NCI-H748 (cell line): ENCODE data around the gene TRUB2.
"Not testable (repeated sequence)": the region's sequence is repeated elsewhere in the genome, so short reads cannot be mapped to it uniquely, and the experiment has no call there.

Experiments used
- DNase-seq: peaks from one replicate; lab custom pipeline; 2025; ENCODE audit not compliant: unreplicated experiment; lab: John Stamatoyannopoulos, UW

TRUB2 gene

DNA sequence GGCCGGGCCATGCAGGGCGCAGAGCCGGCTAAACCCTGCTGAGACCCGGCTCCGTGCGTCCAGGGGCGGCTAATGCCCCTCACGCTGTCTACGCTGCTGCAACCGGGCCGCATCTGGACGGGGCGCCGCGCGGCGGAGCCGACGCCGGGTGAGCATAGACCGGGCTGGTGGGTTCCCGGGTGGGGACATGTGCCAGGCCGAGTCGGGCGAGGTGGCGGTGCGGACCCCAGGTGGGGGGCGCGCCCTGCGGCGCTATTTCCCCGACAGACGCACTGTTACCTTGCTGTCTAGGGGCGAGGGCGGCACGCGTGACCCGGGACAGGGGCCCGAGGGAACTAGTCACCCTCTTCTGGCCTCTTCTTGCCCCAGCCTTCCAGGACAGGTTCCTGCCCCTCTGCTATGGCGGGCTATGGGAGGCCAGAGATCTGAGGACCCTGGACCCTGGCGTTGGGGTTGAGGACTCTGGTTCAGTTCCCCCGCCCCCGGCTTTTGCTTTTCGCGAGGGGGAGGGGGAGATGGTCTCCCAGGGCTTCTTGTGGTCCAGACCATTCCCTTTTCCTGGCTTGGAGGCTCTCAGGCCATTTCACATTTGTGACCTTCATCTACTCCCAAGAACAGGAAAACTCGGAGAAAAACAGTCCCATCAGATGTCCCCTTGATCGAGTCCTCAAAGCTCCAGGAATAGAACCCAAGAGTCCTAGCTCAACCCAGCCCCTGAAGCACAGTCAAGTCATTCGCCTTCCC, 18.6 kb upstream of the TRUB2 start:
- DNase-seq = no peak

- peak; percentile 90 for DNase-seq
Measured at GRCh38 chr9:128339761-128340690, 17.8 kb upstream of the TRUB2 start, which contains the start of gene SLC27A4. Gene SLC27A4, plus strand, starts transcription at chr9:128340527. Its CDS starts 2,606 bp downstream, at chr9:128343133.

- not testable (repeated sequence) for DNase-seq
Measured at GRCh38 chr9:128338852-128339614, 16.8 kb upstream of the TRUB2 start.

- no peak for DNase-seq
Measured at GRCh38 chr9:128337936-128338335, 15.7 kb upstream of the TRUB2 start.

GRCh38 chr9:128335914-128336313, 13.7 kb upstream of the TRUB2 start:
- DNase-seq = no peak

GRCh38 chr9:128335161-128335560, 12.9 kb upstream of the TRUB2 start:
- no peak for DNase-seq

- DNase-seq = no peak
Measured at GRCh38 chr9:128333451-128333869, 11.2 kb upstream of the TRUB2 start.

DNA sequence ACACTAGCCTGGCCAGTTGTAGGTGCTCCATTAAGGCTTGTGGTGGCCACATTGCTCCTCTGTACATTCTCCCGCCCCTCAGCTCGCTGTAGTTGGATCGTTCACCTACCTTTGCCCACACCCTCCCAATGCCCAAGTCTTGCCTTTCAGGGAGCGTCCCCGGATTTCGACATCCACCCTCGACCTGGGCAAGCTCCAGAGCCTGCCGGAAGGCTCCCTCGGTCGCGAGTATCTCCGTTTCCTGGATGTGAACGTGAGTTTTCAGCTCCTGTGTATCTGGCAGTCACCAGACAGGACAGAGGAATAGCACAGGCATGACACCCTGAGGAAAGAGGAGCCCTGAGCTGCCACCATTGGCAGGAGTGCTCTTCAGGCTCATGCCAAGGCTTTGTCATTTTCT, 3.4 kb upstream of the TRUB2 start:
- no peak for DNase-seq

- no peak for DNase-seq
Measured at GRCh38 chr9:128324401-128324800, 2.2 kb upstream of the TRUB2 start.

DNA sequence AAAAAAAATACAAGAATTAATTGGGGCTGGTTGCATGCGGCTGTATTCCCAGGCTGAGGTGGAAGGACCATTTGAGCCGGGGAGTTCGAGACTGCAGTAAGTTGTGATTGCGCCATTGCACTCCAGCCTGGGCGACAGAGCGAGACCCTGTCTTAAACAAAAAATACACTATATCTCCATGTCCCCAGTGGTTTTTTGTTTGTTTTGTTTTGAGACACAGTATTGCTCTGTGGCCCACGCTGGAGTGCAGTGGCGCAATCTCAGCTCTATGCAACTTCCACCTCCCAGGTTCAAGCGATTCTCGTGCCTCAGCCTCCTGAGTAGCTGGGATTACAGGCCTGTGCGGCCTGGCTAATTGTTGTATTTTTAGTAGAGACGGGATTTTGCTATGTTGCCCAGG, 1.5 kb upstream of the TRUB2 start:
- DNase-seq = no peak

DNA sequence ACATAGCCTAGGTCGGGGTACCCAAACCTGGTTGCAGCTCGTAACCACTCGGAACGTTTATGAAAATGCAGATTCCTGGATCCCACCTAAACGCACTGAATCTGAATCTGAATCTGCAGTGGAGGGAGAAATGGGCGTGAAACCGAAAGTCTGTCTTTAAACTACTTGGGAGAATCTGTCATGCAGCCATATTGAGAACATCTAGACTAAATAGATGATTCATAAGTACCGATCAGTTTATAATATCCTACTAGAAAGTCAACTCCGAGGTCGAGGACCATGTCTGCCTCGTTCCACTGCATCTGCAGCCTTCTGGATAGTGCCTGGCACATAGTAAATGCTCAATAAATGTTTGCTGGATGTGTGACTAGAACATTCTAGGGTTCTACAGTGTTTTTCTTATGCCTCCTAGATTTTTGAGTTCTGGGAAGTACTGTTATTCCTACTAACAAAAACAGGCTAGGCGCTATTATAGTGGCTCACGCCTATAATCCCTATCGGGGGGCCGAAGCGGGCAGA, 1.0 kb upstream of the TRUB2 start:
- DNase-seq = no peak

- no peak for DNase-seq
Measured at GRCh38 chr9:128321879-128322403, 306 bp downstream of the TRUB2 start.

DNA sequence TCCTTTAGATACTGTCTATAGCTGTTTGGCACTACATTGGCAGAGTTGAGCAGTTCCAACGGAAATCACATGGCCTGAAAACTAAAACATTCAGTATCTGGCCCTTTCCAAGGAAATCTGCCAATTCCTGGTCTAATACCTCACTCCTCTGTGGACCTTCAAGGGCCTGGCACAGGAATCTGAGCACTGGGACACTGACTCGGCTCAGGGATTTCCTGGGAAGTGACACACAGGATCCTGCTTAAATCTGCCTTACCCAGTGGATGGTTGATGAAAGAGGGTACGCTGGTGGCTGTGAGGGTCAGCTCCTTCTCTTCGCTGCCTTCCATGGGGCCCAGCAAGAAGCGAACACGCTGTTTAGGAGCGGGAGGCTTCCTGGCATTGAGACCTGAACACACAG, 904 bp downstream of the TRUB2 start:
- DNase-seq = no peak

- no peak for DNase-seq
Measured at GRCh38 chr9:128317629-128318028, 4.6 kb downstream of the TRUB2 start.

DNA sequence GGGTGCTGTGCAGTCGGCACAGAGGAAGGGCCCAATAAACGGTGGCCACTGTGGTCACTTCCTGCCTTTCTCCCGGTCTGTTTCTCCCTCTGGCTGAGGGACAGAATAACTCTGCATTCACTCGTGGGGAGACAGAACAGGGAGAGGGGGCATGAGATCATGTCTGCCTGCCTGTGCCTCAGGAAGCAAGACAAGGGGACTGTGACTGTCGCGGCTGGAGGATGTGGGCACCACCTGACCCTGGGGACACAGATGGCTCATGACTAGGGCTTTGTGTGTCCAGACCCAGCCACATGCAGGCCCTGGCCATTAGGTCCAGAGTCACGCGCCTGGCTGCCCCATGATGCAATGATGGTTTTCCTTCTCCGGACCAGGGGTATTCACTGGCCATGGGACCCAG, 5.8 kb downstream of the TRUB2 start:
- no peak for DNase-seq

DNA sequence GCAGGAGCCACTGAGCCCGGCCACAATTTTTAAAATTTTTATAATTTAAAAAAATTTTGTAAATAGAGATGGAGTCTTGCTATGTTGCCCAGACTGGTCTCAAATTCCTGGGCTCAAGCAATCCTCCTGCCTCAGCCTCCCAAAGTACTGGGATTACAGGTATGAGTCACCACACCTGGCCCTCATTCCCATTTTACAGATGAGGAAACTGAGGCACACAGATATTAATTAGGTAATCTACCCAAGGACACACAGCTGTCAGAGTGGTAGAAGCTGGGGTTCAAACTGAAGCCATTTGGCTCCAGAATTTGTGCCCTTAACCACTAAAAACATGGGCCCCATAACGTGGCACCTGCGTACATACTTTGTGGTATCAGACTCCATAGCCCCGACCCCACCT, 7.5 kb downstream of the TRUB2 start:
- DNase-seq = no peak

- no peak for DNase-seq
Measured at GRCh38 chr9:128310461-128310860, 11.8 kb downstream of the TRUB2 start.

- DNase-seq = no peak
Measured at GRCh38 chr9:128309551-128309950, 12.7 kb downstream of the TRUB2 start.

GRCh38 chr9:128304971-128305288, 17.3 kb downstream of the TRUB2 start:
- no peak for DNase-seq

GRCh38 chr9:128304136-128304970, 17.9 kb downstream of the TRUB2 start:
- no peak for DNase-seq
